ENCODE measurements around the gene NCKAP5L.
A peak's percentile ranks its signal among the peaks of the same experiment; 100 is the strongest.
"Not testable (repeated sequence)": the region's sequence is repeated elsewhere in the genome, so short reads cannot be mapped to it uniquely, and the experiment has no call there.

Gene NCKAP5L

GRCh38 chr12:49865109-49865781, 37.0 kb upstream of the NCKAP5L start:
- no peak for DNase-seq

DNA sequence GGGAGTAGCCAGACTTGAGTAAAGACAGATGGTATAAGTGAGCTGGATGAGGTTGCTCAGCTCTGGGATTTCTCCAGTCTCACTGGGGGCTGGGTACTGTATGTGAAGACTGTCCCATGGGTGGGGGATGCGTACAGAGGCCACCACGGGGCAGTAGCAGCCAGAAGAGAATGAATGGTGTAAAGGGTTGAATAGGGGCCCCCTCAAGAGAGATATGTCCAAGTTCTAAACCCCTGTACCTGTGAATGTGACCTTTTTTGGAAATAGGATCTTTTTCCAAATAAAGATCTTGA, 36.5 kb upstream of the NCKAP5L start:
- DNase-seq: no peak

DNA sequence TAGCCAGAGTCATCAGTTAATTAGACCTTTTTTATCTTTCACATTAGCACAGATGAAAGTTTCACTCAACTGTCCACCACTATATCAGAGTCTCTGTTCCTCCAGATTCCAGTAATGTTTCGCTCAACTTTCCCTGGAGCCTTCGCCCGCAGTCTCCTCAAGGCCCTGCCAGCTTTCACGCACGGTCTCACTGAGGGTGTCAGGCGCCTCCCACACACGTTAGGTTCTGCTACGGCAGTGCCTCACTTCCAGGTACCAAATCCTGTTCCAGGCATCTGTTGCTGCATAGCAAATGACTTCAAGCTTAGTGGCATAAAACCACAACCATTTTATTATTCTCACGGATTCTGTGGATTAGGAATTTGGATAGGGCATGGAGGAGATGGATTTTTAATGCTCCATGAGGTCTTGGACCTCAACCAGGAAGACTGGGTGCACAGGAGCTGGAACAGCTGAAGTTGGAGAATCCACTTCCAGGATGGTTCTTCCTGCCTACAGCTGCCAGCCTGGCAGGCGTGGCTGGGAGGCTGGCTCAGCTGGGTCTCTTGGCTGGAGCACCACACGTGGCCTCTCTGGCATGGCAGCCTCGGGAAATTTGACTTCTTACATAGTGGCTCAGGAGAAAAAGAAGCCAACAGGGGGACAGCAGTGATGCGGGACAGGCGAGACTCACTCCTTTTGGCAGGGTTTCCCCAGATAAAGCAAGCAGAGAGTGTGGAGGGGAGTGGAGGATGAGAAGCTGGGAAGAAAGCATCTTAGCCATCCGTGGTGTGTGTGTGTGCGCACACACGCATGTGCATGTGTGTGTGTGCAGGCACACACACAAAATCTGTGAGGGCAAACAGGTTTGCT, 36.0 kb upstream of the NCKAP5L start:
- DNase-seq: no peak

- not testable (repeated sequence) for DNase-seq
Measured at GRCh38 chr12:49860921-49861320, 32.7 kb upstream of the NCKAP5L start.

- not testable (repeated sequence) for DNase-seq
Measured at GRCh38 chr12:49855890-49856289, 27.7 kb upstream of the NCKAP5L start.

GRCh38 chr12:49854976-49855375, 26.8 kb upstream of the NCKAP5L start:
- no peak for DNase-seq

- no peak for DNase-seq
Measured at GRCh38 chr12:49853671-49854070, 25.5 kb upstream of the NCKAP5L start.

DNA sequence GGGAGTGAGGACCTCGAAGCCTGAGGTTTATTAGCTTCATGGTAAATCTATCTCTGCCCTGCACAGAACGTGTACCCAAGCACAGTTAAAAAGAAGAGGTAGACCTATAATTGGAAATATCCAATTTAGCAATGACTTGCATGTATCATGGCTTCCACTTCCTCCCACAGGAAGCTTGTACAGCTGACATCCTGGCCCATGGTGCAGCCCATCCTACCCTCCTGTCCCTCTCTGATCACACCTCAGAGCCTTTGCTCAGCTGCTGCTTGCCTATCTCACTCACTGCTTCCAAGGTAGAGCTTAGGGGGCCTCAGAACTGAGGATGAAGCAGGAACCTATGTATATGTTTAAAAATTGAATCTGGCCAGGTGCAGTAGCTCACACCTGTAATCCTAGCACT, 18.9 kb upstream of the NCKAP5L start:
- DNase-seq: no peak

DNA sequence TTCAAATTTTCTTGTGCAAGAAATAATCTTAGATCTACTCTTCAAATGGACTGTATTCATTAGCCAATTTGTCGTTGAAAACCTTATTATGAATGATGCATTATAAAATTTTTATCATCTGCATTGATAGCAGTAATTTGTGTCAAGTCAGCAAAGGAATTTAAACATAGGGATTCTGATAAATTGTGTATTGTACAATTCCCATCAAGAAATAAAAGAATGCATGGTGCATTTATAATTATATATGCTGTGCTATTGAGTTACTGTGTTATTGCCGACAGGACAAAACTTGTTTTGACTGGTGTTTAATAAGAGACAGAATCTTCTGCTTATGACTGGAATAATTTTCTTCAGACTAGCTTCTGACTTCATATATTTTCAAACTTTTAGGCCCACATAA, 17.8 kb upstream of the NCKAP5L start:
- DNase-seq: no peak

DNA sequence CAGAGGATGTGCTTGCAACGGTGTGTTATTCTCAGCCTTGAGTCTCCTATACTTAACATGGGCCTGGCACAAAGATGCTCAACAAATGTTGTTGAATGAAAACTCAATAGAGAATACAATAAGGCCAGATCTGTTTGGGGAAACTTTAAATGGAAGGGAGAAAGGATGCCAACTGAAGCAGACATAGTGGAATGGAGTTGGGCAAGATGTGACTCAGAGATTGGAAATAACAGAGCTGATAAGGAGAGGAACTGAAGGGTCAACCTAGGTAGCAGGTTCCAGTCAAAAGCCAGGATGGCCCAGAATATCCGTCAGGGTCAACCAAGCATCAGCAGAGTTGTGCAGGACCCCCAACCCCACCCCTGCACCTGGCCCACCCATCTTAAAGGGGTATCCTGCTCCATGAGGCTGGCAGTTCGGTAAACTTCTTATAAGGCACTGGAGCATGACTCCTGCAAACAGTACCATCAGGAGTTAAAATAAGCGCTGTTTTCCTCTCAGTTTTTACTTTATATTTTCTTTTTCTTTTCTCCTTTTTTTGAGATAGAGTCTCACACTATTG, 15.7 kb upstream of the NCKAP5L start:
- DNase-seq: no peak

GRCh38 chr12:49843411-49843810, 15.2 kb upstream of the NCKAP5L start:
- DNase-seq: no peak

GRCh38 chr12:49842519-49843352, 14.5 kb upstream of the NCKAP5L start, which contains the start of gene BCDIN3D:
TSS of gene BCDIN3D (minus strand) at chr12:49843106. CDS start at chr12:49843087, 19 bp downstream.
- peak; percentile 93 for DNase-seq

GRCh38 chr12:49838973-49839633, 10.9 kb upstream of the NCKAP5L start:
- DNase-seq: peak; percentile 81

DNA sequence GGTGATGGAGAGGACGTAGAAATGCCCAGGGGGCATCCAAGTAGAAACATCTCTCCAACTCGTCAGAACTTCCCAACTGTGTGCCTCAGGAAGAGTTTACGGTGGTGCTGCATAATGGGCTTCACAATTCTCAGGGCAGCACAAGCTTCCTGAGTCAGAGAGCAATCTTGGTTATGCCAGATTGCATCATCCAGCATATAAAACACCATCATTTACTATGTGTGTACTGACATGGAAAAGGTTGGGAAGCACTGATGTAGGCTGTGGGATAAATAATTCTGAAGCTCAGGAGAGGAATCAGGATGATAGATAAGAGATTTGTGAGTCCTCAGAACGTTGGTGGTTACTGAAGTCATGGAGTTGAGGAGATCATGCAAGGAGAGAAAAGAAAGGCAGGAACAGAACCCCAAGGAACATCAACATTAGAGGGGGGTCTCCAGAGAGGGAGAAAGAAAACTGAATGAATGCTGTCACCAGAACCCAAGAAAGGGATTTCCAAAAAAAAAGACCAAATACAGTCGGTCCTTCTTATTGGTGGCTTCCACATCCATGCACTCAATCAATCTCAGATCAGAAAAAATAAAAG, 4.7 kb upstream of the NCKAP5L start:
- DNase-seq: peak; percentile 41

- peak; percentile 19 for DNase-seq
Measured at GRCh38 chr12:49831717-49832116, 3.5 kb upstream of the NCKAP5L start.

DNA sequence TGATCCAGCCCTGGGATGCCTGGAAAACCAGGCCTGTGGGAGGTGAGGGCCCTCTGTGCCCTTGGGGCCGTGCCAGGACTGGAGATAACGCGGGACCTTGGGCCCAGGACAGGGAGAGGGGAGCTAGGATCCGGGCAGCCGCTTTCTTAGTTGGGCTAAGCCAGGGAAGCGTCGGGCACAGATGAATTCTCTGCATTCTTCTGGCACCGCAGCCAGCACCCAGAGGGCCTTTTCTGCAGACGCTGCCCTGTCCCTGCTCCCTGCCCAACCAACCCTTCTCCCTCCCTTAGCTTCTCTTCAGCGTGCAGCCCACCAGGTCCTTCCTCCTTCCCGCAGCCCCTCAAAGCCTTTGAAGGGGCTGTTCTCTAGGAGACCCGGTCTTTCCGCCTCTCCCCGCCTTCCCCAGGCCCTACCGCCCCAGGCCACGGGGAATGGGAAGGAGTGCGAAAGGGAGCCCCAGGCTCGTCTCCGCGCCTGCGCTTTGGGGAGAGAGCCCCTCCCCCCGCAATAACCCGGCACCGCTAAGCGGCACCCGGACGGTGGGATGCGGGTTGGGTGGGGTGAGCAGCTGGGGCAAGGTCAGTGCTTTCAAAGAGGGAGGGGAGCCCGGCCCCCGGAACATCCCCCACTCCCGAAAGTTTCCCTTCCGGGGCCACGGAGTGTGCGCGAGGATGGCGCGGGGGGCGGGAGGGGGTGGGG, 663 bp downstream of the NCKAP5L start:
- DNase-seq: peak; percentile 62

GRCh38 chr12:49827051-49827400, 1.2 kb downstream of the NCKAP5L start:
- peak; percentile 25 for DNase-seq

GRCh38 chr12:49825971-49826421, 2.2 kb downstream of the NCKAP5L start:
- no peak for DNase-seq

DNA sequence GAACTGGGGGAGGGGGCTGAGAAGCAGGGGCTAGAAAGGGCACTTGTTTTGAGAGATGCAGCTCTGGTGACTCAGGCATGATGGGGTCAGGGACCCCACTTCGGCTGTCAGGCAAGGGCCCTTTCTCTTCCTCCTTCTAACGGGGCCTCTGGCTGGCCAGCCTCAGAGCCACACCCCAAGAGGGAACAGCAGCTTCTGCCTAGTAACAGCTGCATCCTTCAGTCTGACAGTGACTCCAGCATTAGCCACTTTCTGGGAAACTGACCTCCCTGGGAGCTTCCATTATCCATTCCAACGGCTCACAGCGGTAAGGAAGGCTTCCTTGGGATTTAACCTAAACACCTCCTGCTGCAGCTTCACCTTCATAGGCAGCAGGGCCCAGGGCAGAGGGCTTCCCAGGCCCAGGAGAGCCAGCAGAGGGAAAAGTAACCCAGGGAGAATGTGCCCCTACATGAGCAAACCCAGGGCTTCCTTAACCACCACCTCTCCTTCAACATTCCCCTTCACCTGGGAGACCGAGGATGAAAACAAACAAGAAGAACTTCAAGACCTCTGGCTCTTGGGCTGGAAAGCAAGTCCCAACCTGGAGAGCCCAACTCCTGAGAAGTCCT, 2.7 kb downstream of the NCKAP5L start:
- no peak for DNase-seq

- DNase-seq: peak; percentile 12
Measured at GRCh38 chr12:49824895-49825294, 3.3 kb downstream of the NCKAP5L start.

GRCh38 chr12:49824416-49824815, 3.8 kb downstream of the NCKAP5L start:
- no peak for DNase-seq

All from OCI-M1 (cell line).